ENCODE data around the gene FLT3.

Gene FLT3

GRCh38 chr13:27956576-27957300, 143.6 kb downstream of the FLT3 start:
- DNase-seq: no peak

DNA sequence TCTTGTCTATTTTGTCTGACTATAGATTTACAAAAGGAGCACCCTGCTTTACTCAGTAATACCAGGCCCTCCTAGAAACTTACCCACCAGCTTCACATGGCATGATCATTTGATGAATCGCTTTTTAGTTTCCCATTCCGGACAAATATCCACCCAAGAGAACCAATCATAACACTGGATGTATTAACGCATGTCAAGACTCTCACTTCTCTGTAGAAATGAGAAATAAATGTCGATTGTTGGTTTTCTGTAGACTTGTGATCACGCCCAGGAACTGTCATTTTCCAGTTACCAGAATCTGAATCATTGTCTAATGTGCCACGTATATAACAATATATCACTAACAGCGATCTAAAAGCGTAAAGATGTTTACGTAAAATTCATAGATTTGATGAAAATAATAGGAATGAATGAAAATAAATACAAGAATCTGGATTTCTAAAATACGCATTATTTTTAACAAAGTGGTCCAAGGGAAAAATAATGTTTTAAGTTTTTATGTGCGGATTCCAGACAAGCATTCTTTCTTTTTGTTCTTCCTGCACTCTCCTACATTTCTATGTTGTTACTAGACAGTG, 145.3 kb downstream of the FLT3 start:
- no peak for DNase-seq

DNA sequence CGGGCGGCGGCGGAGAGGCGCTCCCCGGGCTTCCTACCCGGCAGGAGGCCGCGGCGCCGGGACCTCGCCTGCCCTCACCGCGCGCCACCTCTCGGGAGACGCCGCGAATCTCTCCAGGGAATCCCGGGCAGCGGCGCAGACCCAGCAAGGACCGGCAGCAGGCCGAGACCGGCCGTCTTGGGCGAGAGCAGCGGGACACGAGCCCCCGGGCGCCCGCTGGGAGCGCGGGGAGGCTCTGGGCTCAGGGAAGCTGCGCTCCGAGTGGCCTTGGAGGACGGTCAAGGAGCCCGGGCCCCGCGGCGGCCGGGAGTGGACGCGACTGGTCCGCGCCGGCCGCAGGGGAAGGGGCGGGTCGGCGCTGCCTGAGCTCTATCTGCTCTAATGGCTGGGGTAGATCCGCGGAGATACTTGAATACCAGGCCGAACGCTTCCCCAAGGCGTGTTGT, 145.9 kb downstream of the FLT3 start:
- no peak for DNase-seq

GRCh38 chr13:27953676-27954405, 146.5 kb downstream of the FLT3 start:
- peak; percentile 59 for DNase-seq
